Measurements from ENCODE around the gene ZFAND2B. TPM values are rescaled to one million over a fixed set of nuclear protein-coding genes. Genes with fewer than 3 reads are reported as not detected.
A peak's percentile ranks its signal among the peaks of the same experiment; 100 is the strongest.

The ZFAND2B gene
- total RNA-seq, 1 experiment from 2014 or later, result 31.4 TPM

GRCh38 chr2:219218732-219219701, 12.4 kb downstream of the ZFAND2B start, which contains the start of gene ABCB6:
TSS of gene ABCB6 (minus strand) at chr2:219218958. CDS start at chr2:219218673, 285 bp downstream.
- BruUV-seq (replicated peaks), result TSS peak; percentile 56
- no peak within 1 kb of the TSS for H2AFZ ChIP-seq (ENCODE audit: low read depth, low read length, poor library complexity, severe bottlenecking)
- H3K27me3 ChIP-seq (ENCODE audit: insufficient read depth, low read length), result no peaks in the 10 kb centered on the region
- peak within 1 kb of the TSS; percentile 100 for H3K4me2 ChIP-seq (ENCODE audit: low read length)
- no peaks in the 10 kb centered on the region for H3K79me2 ChIP-seq (ENCODE audit: insufficient read depth, low read length)
- H3K9ac ChIP-seq (ENCODE audit: low read length), result peak within 1 kb of the TSS; percentile 76
- H3K27ac ChIP-seq (ENCODE audit: low read depth, low read length), result peak within 1 kb of the TSS; percentile 81
- no peaks in the 10 kb centered on the region for H3K9me3 ChIP-seq (ENCODE audit: control insufficient read depth in 1 of 2, insufficient read depth in 1 of 2, low read depth in 1 of 2, low read length in 2 of 2)
- POLR2A ChIA-PET, result no interaction called here
- H3K4me3 ChIP-seq (replicated peaks in 1 of 2; ENCODE audit: low read depth in 1 of 2, low read length in 2 of 2), result peak within 1 kb of the TSS; percentile 56 to 70
- H4K20me1 ChIP-seq (ENCODE audit: insufficient read depth), result no peaks in the 10 kb centered on the region
- peaks cover 11 to 21% of the 10 kb centered on the region in 2 experiments; a peak in 3 of 4 replicates for H3K36me3 ChIP-seq (ENCODE audit: control insufficient read depth in 1 of 2, insufficient read depth in 2 of 2, low read length in 2 of 2)
- no peaks in the 10 kb centered on the region for H3K9me2 ChIP-seq (ENCODE audit: insufficient read depth)
- peak; percentile 80 for ATAC-seq
- CTCF ChIA-PET, result interaction anchor here (0.6 to 2.7 kb wide), 5 partner anchors 12 to 76 kb away, joined by 3 to 12 read pairs (median 4); partner anchors contain the start of gene ZFAND2B
- RAD21 ChIA-PET (ENCODE audit: low non-redundant PET in 1 of 2, low total read pairs in 2 of 2, uncharacterized antibody in 2 of 2, unreplicated experiment in 2 of 2), result interaction anchor here in 1 of 2 experiments (1.5 kb wide), 1 partner anchor 43 kb away, joined by 5 read pairs; the partner anchor contains the start of gene CNPPD1
- peak; percentile 70 for DNase-seq (ENCODE audit: low read depth, low spot score)
- intact Hi-C loops (cut with micrococcal nuclease), result loop anchor here (1.0 kb wide), 1 partner anchor 55 kb away; no protein-coding TSS in a partner anchor
- peaks cover 9 to 37% of the 10 kb centered on the region in 2 experiments; a peak in 3 of 4 replicates for H3K4me1 ChIP-seq (ENCODE audit: control insufficient read depth in 1 of 2, insufficient read depth in 2 of 2, low read length in 2 of 2)
- TF ChIP-seq ELF1 (IDR thresholded peaks at IDR 0.05; ENCODE audit: borderline replicate concordance, low read depth) (no peak), YY1 (IDR thresholded peaks at IDR 0.05; ENCODE audit: extremely low read depth, insufficient replicate concordance, low read depth, low read length) (no peak), RAD21 (IDR thresholded peaks at IDR 0.05; ENCODE audit: low read depth) (no peak), POLR2AphosphoS5 (IDR thresholded peaks at IDR 0.05; ENCODE audit: low read depth, low read length) (peak; percentile 73), TCF7L2 (IDR thresholded peaks at IDR 0.05; ENCODE audit: borderline replicate concordance, extremely low read depth, insufficient read depth, insufficient read length) (no peak), MAX (IDR thresholded peaks at IDR 0.05) (peak; percentile 95), ZFX (IDR thresholded peaks at IDR 0.05) (peak; percentile 87), FOSL1 (IDR thresholded peaks at IDR 0.05; ENCODE audit: low read depth) (no peak), JUND (IDR thresholded peaks at IDR 0.05) (no peak), CBX3 (IDR thresholded peaks at IDR 0.05; ENCODE audit: low read depth) (no peak), CTCF (IDR thresholded peaks at IDR 0.05 in 2 of 3, conservative IDR thresholded peaks at IDR 0.05 in 1 of 3; ENCODE audit: borderline replicate concordance in 1 of 3, insufficient read depth in 1 of 3, low read depth in 2 of 3, low read length in 2 of 3) (no peak), SIN3A (IDR thresholded peaks at IDR 0.05; ENCODE audit: low read depth) (peak; percentile 80; the same call in 1 of the 2 replicates), POLR2A (IDR thresholded peaks at IDR 0.05; ENCODE audit: borderline replicate concordance, extremely low read depth, insufficient read depth, insufficient read length) (no peak), EZH2phosphoT487 (IDR thresholded peaks at IDR 0.05; ENCODE audit: borderline replicate concordance) (no peak), REST (IDR thresholded peaks at IDR 0.05; ENCODE audit: low read depth) (no peak), ATF3 (IDR thresholded peaks at IDR 0.05) (no peak), SP1 (IDR thresholded peaks at IDR 0.05; ENCODE audit: low read depth) (peak; percentile 52; the same call in 1 of the 2 replicates)
